HG02840 (cell line): ENCODE data around the gene IFITM2.
A peak's percentile ranks its signal among the peaks of the same experiment; 100 is the strongest.
"Not testable (repeated sequence)": the region's sequence is repeated elsewhere in the genome, so short reads cannot be mapped to it uniquely, and the experiment has no call there.

Source experiments
- ATAC-seq: cut with Tn5 transposase; IDR thresholded peaks from one replicate; pipeline ENCODE4 v1.9.1; 2021; ENCODE audit warnings: mild to moderate bottlenecking, moderate library complexity, moderate number of reproducible peaks; ENCODE audit not compliant: unreplicated experiment, low FRiP score

The IFITM2 gene

GRCh38 chr11:335779-336658 lies 28.4 kb downstream of the IFITM2 start:
- no peak for ATAC-seq

- ATAC-seq = no peak
Measured at GRCh38 chr11:336659-337198, 29.1 kb downstream of the IFITM2 start.

GRCh38 chr11:337711-338110 lies 30.1 kb downstream of the IFITM2 start:
- no peak for ATAC-seq

GRCh38 chr11:339963-340362 lies 32.3 kb downstream of the IFITM2 start:
- no peak for ATAC-seq

- no peak for ATAC-seq
Measured at GRCh38 chr11:340539-341512, 33.2 kb downstream of the IFITM2 start.

GRCh38 chr11:342328-342727 lies 34.7 kb downstream of the IFITM2 start:
- no peak for ATAC-seq

- no peak for ATAC-seq
Measured at GRCh38 chr11:344836-345578, 37.4 kb downstream of the IFITM2 start.

GRCh38 chr11:346529-346928 lies 38.9 kb downstream of the IFITM2 start:
- ATAC-seq = no peak

- not testable (repeated sequence) for ATAC-seq
Measured at GRCh38 chr11:349270-349954, 41.8 kb downstream of the IFITM2 start.

- not testable (repeated sequence) for ATAC-seq
Measured at GRCh38 chr11:350033-350722, 42.6 kb downstream of the IFITM2 start.

- ATAC-seq = no peak
Measured at GRCh38 chr11:350723-351255, 43.2 kb downstream of the IFITM2 start.

- ATAC-seq = no peak
Measured at GRCh38 chr11:351411-351810, 43.8 kb downstream of the IFITM2 start.

GRCh38 chr11:352456-353031 lies 44.9 kb downstream of the IFITM2 start:
- ATAC-seq = no peak

- ATAC-seq = no peak
Measured at GRCh38 chr11:353179-353873, 45.7 kb downstream of the IFITM2 start.

- ATAC-seq = peak; percentile 59
Measured at GRCh38 chr11:355581-356458, 48.2 kb downstream of the IFITM2 start.

- no peak for ATAC-seq
Measured at GRCh38 chr11:356610-357009, 49.0 kb downstream of the IFITM2 start.

- ATAC-seq = no peak
Measured at GRCh38 chr11:357582-357981, 50.0 kb downstream of the IFITM2 start.
